ENCODE measurements around the gene CRAMP1. TPM values are rescaled to one million over a fixed set of nuclear protein-coding genes. Genes with fewer than 3 reads are reported as not detected.

The CRAMP1 gene
- total and polyA plus RNA-seq, 10 donors = 3.0 to 32.4 (median 17.2) TPM

DNA sequence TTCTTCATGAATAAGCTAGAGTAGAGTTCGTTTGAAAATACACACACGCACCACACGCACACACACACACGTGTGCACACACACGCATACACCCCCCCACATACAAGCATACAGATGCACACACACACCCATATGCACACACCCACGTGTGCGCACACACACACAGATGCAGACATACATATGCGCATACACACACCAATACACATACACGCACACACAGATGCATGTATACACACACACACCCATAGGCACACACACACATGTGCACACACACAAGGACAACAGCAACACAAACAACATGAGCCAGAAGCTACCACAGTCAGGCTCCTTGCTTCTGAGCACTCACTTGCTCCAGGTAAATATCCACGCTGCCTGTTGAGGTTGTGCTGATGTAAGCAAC lies 5.4 kb upstream of the CRAMP1 start:
- H3K27me3 ChIP-seq (replicated peaks in 1 of 7) = no peaks in the 10 kb centered on the region
- H3K4me3 ChIP-seq = no peak overlapping the region
- peaks cover 0 to 10% (median 0%) of the 10 kb centered on the region in 8 donors for H3K9me3 ChIP-seq
- 93 to 96% (median 96%) methylated on average over 10 of the region's 10 CpGs for WGBS, 5 donors
- H3K36me3 ChIP-seq = peaks cover 0 to 17% (median 0%) of the 10 kb centered on the region in 6 donors
- intact Hi-C loops (cut with DNase I; ENCODE audit: low total_unique reads) = no loop called here
- no peak overlapping the region for H3K27ac ChIP-seq
- peaks cover 10 to 33% (median 23%) of the 10 kb centered on the region in 6 donors for H3K4me1 ChIP-seq
- no peak for DNase-seq
- TF ChIP-seq POLR2AphosphoS5 (IDR thresholded peaks at IDR 0.05) (no peak), POLR2A (IDR thresholded peaks at IDR 0.05) (no peak)
- TF ChIP-seq, protein P1, sequence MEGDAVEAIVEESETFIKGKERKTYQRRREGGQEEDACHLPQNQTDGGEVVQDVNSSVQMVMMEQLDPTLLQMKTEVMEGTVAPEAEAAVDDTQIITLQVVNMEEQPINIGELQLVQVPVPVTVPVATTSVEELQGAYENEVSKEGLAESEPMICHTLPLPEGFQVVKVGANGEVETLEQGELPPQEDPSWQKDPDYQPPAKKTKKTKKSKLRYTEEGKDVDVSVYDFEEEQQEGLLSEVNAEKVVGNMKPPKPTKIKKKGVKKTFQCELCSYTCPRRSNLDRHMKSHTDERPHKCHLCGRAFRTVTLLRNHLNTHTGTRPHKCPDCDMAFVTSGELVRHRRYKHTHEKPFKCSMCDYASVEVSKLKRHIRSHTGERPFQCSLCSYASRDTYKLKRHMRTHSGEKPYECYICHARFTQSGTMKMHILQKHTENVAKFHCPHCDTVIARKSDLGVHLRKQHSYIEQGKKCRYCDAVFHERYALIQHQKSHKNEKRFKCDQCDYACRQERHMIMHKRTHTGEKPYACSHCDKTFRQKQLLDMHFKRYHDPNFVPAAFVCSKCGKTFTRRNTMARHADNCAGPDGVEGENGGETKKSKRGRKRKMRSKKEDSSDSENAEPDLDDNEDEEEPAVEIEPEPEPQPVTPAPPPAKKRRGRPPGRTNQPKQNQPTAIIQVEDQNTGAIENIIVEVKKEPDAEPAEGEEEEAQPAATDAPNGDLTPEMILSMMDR (IDR thresholded peaks at IDR 0.05 in 8 of 11, conservative IDR thresholded peaks at IDR 0.05 in 3 of 11) = no peak

DNA sequence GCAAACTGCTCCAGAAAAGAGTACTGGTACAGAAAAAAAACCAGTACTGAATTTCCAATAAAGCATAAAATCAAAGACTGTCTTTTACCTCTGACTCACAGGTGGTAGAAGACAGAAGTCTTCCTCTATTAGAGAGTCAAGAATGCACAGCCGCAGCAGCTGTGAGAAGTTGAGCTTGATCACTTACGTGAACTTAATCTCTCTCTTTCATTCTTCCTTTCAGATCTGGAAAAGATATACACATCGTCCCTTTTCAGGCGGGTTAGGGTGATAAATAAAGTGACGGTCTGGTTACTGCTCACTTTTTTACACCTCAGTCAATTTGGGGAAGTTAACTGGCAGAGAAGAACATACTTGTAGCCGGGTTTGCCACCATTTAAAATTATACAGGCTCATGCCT lies 4.2 kb upstream of the CRAMP1 start:
- Histone ChIP-seq H3K36me3 (peaks cover 0 to 12% (median 0%) of the 10 kb centered on the region in 6 donors), H3K27ac (no peak overlapping the region), H3K9me3 (peaks cover 0 to 10% (median 0%) of the 10 kb centered on the region in 8 donors), H3K27me3 (replicated peaks in 1 of 7) (peaks cover 0 to 5% (median 0%) of the 10 kb centered on the region in 7 donors), H3K4me3 (no peak overlapping the region), H3K4me1 (peaks cover 13 to 40% (median 29%) of the 10 kb centered on the region in 6 donors)
- intact Hi-C loops (cut with DNase I; ENCODE audit: low total_unique reads) = no loop called here
- no peak for DNase-seq
- 59 to 78% (median 66%) methylated on average over 6 of the region's 6 CpGs for WGBS, 5 donors
- TF ChIP-seq, protein P1 (IDR thresholded peaks at IDR 0.05 in 8 of 11, conservative IDR thresholded peaks at IDR 0.05 in 3 of 11) = no peak
- no peak for TF ChIP-seq POLR2A (IDR thresholded peaks at IDR 0.05)
- no peak for TF ChIP-seq POLR2AphosphoS5 (IDR thresholded peaks at IDR 0.05)

DNA sequence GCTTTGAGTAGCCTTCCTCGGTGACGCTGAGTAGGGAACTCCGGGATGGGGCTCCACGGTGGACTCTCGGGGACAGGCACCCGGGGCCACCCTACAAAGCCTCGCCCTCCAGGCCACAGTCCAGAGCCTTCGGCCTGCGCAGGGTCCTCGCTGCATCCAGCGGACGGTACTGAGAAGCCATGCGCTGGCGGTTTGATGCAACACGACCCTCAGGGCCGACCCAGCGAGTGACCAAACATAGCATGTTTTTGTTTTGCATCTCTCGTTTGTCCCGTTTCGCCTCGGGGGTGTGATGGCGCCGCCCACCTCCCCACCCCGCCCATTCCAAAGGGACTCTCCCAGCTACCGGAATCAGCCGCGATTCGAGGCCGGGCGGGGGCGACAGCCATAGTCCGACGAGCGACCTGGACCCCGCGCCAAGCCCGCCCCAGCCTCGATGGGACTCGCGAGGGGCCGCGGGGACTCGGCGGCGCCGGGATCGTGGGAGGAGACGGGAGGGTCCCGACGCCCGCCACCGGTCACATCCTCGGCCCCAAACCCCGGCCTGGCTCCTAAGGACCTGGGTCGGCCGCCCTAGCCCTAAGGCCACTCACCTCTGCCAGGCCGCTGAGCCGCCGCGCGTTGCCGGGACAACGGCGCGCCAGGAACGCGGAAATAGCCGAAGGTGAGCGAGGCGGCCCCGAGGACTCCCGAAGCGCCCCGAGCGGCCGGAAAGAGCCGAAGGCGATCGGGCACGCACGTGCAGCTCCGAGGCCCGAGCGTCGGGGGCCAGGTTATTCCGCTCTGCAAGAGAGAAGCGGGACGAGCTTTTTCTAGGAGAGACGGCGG lies 1.9 kb upstream of the CRAMP1 start:
- H3K27ac ChIP-seq = peak overlapping the region; percentile 66 to 90 (median 86)

More for the DNA sequence above, 1.9 kb upstream of the CRAMP1 start:
- 0 to 4% (median 3%) methylated on average over 29 to 90 of the region's 90 CpGs for WGBS, 5 donors
- H3K9me3 ChIP-seq = peaks cover 0 to 10% (median 0%) of the 10 kb centered on the region in 8 donors
- peak overlapping the region; percentile 62 to 99 (median 96) for H3K4me3 ChIP-seq
- intact Hi-C loops (cut with DNase I; ENCODE audit: low total_unique reads) = loop anchor here (10.0 kb wide), 1 partner anchor 185 kb away; the partner anchor contains the start of gene UQCC4
- TF ChIP-seq POLR2AphosphoS5 (IDR thresholded peaks at IDR 0.05) = peak in 2 of 3 donors; percentile 65 to 75
- TF ChIP-seq, protein P1 (IDR thresholded peaks at IDR 0.05 in 8 of 11, conservative IDR thresholded peaks at IDR 0.05 in 3 of 11) = no peak
- TF ChIP-seq POLR2A (IDR thresholded peaks at IDR 0.05) = no peak
- H3K4me1 ChIP-seq = peaks cover 26 to 58% (median 46%) of the 10 kb centered on the region in 6 donors
- H3K27me3 ChIP-seq (replicated peaks in 1 of 7) = peaks cover 0 to 25% (median 0%) of the 10 kb centered on the region in 7 donors
- peak; percentile 95 for DNase-seq
- H3K36me3 ChIP-seq = peaks cover 0 to 15% (median 0%) of the 10 kb centered on the region in 6 donors
